Measurements from ENCODE around the gene MYT1. TPM values are rescaled to one million over a fixed set of nuclear protein-coding genes. Genes with fewer than 3 reads are reported as not detected.

The MYT1 gene
- total RNA-seq, 1 donor from 2014 or later, result 0.74 TPM

- Mint-ChIP-seq H3K36me3 (ENCODE audit: low read depth, unreplicated experiment) (peaks cover 10% of the 10 kb centered on the region), H3K9me3 (ENCODE audit: unreplicated experiment) (no peaks in the 10 kb centered on the region), H3K27me3 (ENCODE audit: unreplicated experiment) (peaks cover 5% of the 10 kb centered on the region), H3K27ac (ENCODE audit: unreplicated experiment) (peak overlapping the region; percentile 33), H3K4me3 (ENCODE audit: unreplicated experiment) (peak overlapping the region; percentile 39), H3K4me1 (ENCODE audit: unreplicated experiment) (peaks cover 3% of the 10 kb centered on the region)
- TF ChIP-seq CTCF (IDR thresholded peaks at IDR 0.05; ENCODE audit: unreplicated experiment), result no peak
- DNase-seq (ENCODE audit: low spot score), result no peak
Measured at GRCh38 chr20:64144144-64144912, 19.9 kb upstream of the MYT1 start.

- no peak overlapping the region for H3K27ac Mint-ChIP-seq (ENCODE audit: unreplicated experiment)
- peaks cover 14% of the 10 kb centered on the region for H3K36me3 Mint-ChIP-seq (ENCODE audit: low read depth, unreplicated experiment)
- no peaks in the 10 kb centered on the region for H3K9me3 Mint-ChIP-seq (ENCODE audit: unreplicated experiment)
- peaks cover 7% of the 10 kb centered on the region for H3K27me3 Mint-ChIP-seq (ENCODE audit: unreplicated experiment)
- DNase-seq (ENCODE audit: low spot score), result no peak
- peaks cover 3% of the 10 kb centered on the region for H3K4me1 Mint-ChIP-seq (ENCODE audit: unreplicated experiment)
- TF ChIP-seq CTCF (IDR thresholded peaks at IDR 0.05; ENCODE audit: unreplicated experiment), result peak; percentile 21
- H3K4me3 Mint-ChIP-seq (ENCODE audit: unreplicated experiment), result no peak overlapping the region
Measured at GRCh38 chr20:64145458-64146300, 18.6 kb upstream of the MYT1 start.

- no peak overlapping the region for H3K4me3 Mint-ChIP-seq (ENCODE audit: unreplicated experiment)
- H3K36me3 Mint-ChIP-seq (ENCODE audit: low read depth, unreplicated experiment), result peaks cover 17% of the 10 kb centered on the region
Measured at GRCh38 chr20:64146301-64146935, 17.8 kb upstream of the MYT1 start.

GRCh38 chr20:64146936-64147477, 17.2 kb upstream of the MYT1 start:
- Mint-ChIP-seq H3K9me3 (ENCODE audit: unreplicated experiment) (no peaks in the 10 kb centered on the region), H3K27ac (ENCODE audit: unreplicated experiment) (no peak overlapping the region), H3K4me3 (ENCODE audit: unreplicated experiment) (no peak overlapping the region), H3K27me3 (ENCODE audit: unreplicated experiment) (peaks cover 11% of the 10 kb centered on the region), H3K4me1 (ENCODE audit: unreplicated experiment) (peaks cover 5% of the 10 kb centered on the region), H3K36me3 (ENCODE audit: low read depth, unreplicated experiment) (peaks cover 17% of the 10 kb centered on the region)
- no peak for DNase-seq (ENCODE audit: low spot score)
- TF ChIP-seq CTCF (IDR thresholded peaks at IDR 0.05; ENCODE audit: unreplicated experiment), result no peak

More at GRCh38 chr20:64146301-64146935, 17.8 kb upstream of the MYT1 start:
- Mint-ChIP-seq H3K27ac (ENCODE audit: unreplicated experiment) (no peak overlapping the region), H3K9me3 (ENCODE audit: unreplicated experiment) (no peaks in the 10 kb centered on the region), H3K27me3 (ENCODE audit: unreplicated experiment) (peaks cover 11% of the 10 kb centered on the region), H3K4me1 (ENCODE audit: unreplicated experiment) (peaks cover 3% of the 10 kb centered on the region)
- no peak for TF ChIP-seq CTCF (IDR thresholded peaks at IDR 0.05; ENCODE audit: unreplicated experiment)
- no peak for DNase-seq (ENCODE audit: low spot score)

Data from endothelial cell (in vitro differentiated cells).